Suppressor macrophage treated with lipopolysaccharide for 1 hour (primary cell): ENCODE measurements around the gene REEP2.
A peak's percentile ranks its signal among the peaks of the same experiment; 100 is the strongest.

Experiments
- DNase-seq, 3 donors: peaks; one replicate each; pipeline ENCODE4 v3.0.0-alpha.2; 2020 to 2022

The REEP2 gene

DNA sequence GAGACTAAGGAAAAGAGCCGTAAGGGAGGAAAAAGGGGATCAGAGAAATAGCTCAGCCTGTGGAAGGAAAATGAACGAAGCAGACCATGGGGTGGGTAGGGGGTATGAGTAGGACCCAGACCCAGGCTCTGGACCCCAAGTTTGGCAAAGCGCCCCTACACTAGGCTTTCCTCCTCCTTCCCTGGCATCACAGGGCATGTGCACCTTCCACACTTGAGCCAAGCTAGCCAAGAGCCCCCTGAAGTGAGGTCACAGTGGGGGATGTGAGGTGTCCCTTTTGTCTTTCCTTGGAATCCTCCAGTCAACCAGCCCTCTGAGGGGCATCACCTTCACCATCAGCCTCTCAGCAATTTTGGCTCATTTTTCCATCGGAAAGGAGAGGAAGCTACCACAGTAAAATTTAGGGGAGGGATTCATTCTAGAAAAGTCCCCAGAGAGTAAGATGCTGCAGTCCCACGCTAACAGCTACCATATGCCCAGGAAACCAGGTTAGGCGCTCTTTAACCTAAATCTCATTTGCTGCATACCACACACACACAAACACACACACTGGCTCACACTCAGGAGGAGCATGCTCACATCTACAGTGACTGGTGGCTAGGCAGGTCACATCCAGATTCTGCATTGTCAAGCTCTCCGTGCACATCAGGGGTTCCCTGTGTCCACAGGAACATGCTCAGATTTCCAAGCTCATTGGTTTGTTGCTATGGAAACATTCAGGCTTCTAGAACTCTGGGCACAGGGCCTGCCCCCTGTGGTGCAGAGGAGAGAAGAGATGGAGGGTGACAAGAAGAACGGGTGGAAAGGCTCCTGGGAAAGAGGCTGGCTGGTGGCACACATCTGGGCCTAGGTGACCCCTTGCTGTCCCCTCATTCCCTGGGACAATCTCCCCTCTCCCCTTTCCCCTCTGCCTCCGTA, 9.9 kb downstream of the REEP2 start:
- no peak for DNase-seq

DNA sequence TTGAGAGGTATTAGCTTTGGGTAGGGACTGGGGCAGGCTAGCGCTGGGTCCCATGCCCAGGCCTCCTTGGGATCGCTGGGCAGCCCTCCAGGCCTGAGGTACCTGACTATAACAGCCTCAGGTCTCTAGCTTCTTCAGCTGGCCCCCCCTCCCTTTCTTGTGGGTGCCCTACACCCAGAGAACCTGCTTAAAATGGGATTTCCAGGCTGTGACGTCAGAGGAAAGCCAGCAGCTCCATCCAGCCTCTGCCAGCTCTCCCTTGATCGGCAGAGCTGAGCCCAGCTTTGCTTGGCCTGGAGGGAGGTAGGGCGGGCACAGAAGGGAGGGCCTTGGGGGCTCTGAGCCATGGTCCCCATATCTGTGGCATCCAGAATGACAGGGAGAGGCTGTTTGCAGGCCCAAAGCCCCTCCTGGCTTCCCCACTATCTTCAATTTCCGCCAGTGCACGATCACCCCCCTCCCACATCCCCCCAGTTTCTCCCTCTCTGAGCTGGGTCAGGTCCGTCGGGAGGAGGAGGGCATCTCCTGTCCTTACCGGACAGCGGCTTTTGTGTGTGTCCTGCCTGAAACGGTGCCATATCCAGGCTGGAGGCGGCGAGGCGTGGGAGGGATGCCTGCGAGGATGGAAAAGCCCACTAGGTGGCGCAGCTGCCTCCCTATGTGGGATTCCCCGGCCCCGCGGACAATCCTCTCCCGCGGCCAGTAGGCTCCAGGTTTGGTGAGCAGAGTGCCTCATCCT, 10.8 kb downstream of the REEP2 start:
- peak; percentile 91 to 96 (median 96) for DNase-seq

DNA sequence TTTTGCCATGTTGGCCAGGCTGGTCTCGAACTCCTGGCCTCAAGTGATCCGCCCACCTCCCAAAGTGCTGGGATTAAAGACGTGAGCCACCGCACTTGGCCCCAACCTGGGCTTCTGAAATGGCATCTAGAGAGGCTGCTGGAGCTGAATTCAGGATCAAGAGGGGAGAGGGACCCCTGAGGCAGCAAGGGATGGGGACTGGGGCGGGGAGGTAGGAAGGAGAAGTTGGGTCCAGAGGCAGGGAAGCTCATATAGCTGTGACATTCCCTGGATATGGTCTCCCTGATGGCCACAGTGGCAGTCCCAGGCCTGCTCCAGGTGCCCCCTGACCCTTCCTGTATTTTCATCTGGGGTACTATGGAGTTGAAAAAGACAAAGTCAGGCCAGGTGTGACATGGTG, 12.1 kb downstream of the REEP2 start:
- no peak for DNase-seq

DNA sequence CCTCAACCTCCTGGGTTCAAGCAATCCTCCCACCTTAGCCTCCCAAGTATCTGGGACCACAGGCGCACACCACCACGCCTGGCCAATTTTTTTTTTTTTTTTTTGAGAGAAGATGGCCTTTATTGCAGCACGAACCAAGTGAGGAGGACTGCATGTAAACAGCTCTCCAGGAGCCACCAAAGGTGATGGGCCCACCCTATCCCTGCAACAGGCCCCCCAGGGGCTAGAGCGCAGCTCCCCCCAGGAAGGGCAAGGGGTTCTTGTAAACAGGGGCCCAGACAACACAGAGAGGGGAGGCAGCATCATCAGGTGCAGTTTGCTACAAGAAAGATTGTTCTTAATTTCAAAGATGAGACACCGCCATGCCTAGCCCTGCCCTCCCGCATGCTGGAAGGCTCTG, 13.9 kb downstream of the REEP2 start:
- no peak for DNase-seq

DNA sequence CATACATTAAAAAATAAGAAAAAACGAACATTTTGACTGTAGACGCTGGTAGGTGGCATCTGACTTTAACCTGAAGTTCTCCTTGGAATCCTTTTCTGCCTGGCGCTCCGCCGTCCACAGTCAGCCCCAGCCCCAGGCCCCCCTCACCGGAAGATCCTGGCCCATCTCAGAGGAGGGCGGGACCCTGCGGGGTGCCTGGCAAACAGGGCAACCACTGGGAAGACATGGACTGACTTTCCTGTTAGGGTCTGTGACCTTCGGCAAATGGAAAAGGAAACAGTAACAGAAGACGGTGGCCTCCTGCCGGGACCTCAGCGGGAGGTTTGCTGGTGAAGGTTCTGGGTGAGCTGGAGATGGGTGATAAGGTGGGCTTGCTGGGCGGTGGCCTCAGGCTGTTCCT, 14.7 kb downstream of the REEP2 start:
- no peak for DNase-seq

DNA sequence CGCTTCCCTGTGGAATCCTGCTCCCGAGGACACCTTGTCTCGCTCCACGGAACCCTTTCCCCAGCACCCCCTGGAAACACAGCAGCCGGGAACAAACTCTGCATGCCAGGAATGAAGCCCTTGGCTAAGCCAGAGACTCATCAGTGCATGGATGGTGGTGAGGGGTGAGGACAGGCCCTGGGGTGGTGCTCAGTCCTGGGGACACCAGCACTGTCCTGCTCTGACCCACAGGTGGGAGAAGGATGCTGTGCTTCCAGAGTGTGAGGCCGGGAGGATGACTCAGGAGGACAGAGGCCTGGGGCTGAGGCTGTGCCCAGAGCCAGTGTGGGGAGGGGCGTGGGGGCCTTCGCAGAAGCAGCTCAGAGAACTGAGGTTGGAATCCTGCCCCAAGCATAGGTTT, 15.3 kb downstream of the REEP2 start:
- DNase-seq: no peak

DNA sequence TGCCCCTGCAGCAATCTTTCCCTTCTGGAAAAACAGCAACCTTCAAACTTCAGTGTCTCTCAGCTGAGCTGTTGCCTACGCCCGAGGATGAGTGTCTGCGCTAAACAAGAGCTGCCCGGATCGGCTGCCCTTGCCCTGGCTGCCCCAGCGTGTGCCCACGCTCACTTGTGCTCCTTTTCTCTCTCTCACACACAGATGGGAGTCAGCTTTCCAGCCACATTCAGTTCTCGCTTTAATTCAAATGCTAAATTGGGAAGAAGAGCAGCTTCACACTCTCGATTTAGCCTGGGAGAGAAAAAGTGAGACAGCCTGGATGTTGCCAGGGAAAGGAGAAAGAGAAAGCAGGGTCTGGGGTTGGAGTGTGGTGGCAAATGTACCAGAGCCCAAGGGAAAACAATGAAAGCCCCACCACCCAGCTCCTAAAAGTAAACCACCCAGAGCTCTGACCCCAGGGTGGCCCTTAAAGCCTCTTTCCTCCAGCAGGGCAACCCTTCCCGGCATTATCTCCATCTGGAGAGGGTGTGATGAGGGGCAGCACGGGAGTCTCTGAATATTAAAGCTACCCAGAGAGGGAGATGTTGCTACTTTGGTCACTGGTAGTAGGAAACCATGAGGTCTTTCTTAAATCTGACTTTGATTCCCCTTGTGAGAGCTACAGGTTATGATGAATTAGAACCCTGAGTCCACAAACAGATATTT, 16.5 kb downstream of the REEP2 start:
- no peak for DNase-seq

DNA sequence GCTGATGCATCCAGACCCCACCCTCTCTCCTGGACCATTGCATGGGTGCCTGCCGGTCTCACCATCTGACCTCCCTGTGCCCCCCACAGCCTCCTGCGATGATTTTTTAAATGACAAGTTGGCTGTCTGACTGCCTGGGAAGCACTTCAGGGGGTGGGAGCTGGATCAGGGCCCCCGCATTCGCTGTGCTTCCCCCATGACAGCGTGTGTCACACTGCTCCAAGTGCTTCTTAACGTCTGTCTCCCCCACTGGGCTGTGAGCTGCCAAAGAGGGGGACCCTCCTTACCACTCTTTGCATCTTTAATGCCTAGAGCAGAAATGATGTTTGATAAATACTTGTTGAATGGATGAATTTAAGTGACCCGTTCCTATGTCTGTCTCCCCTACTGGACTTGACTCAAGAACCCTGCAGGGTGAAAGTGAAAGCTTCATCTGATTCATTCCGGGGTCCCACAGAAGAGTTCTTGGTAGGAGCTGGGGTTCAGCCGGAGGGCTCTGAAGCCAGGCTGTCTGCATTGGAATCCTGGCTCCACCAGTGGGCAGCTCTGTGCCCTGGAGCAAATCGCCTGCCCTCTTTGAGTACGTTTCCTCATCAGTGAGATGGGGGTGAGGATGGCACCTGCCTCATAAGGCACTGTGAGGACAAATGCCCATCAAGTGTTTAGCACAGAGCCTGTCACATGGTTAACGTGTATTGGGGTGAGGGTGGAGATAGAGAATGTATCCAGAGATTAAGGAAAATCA, 18.8 kb downstream of the REEP2 start:
- DNase-seq: no peak

DNA sequence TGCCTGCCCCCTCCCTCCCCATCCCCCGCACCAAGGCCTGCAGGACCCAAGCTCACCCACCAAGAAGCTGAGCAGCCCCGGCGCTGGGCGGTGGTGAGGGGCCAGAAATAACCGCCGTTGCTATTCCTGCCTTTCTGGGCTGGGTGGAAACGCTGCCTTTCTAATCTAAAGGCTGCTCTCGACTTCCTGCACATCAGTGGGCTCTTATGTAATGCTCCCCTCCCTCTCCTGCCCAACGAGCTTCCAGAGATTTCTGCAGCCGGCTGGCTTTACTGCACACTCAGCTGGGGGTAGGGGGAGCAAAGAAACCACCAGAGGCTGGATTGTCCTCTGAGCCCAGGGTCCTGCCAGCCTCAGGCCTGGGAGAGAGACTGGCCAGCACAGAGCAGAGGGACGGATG, 19.5 kb downstream of the REEP2 start:
- no peak for DNase-seq

DNA sequence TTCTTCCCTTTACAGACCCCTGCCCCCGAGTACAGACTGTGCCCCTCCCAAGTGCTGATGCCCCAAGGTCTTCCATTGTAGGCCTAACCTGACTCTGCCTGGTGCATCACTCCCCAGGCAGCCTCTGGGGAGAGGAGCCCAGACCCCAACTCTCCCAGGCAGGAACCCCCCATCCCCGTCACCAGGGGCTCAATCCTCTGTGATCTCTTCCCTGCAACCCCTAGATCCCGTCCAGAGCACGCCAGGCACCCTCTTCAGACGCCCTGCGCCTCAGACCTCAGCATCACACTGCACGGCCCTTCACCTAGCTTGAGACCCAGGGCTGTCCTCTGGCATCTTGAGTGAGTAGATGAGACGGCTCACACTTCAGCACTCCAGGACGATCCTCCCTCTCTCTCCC, 20.0 kb downstream of the REEP2 start:
- DNase-seq: no peak

DNA sequence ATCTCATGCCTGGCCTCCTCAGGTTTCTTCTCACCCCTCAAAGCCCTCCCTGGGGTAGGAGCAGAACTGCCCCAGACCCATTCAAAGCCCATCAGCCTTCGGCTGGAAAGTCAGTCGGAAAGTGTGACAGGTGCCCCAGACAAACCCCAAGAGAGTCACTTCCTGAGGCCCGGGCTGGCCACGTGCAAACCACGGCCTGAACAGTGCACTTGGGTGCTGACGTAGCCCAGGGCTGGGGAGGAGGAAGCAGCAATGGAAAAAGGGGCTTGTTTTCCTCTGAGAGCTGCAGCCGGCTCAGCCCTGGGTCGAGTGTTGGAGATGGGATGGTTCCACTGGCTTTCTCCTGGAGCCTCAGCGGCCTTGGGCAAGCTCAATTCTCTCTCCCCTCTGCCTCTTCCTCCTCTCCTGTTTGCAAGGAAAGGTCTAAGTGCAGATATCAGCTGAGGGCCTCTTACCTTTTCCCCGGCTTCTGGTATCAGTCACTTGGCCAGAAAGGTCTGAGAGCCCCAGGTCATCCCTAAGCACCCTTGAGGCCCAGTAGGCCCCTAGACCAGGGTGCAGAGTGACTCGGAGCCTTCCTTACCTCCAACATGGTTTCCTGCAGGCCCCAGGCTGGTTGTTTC, 20.6 kb downstream of the REEP2 start:
- DNase-seq: peak; percentile 59 to 69 (median 68)

DNA sequence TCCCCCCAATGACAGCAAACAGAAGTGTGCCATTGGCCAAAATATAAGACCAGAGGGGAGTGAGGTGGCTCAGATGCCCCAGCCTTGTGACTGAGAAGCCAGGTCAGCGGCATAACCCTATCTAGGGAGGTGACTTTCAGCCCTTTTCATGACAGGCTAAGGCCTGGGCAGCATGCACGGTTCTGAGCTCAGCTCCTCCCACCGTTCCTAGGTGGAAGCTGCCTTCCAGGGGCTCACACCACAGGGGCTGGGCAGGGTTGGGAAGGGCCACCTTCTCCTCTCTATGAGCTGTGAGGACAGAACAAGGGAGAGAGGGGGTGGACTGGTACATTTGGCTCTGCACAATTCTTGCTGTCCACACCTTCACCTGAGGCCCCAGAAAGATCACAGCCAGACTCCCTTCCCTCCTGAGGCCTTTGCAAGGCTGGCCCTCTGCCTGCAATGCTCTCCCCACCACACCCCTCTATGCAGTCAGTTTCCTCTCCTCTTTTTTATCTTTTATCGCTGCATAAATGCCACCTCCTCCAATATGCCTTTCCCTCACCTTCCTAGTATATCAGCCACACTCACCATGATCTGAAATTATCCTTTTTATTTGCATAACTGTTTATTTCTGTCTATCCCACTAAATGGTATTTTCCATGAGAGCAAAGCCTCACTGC, 21.3 kb downstream of the REEP2 start:
- DNase-seq: no peak

DNA sequence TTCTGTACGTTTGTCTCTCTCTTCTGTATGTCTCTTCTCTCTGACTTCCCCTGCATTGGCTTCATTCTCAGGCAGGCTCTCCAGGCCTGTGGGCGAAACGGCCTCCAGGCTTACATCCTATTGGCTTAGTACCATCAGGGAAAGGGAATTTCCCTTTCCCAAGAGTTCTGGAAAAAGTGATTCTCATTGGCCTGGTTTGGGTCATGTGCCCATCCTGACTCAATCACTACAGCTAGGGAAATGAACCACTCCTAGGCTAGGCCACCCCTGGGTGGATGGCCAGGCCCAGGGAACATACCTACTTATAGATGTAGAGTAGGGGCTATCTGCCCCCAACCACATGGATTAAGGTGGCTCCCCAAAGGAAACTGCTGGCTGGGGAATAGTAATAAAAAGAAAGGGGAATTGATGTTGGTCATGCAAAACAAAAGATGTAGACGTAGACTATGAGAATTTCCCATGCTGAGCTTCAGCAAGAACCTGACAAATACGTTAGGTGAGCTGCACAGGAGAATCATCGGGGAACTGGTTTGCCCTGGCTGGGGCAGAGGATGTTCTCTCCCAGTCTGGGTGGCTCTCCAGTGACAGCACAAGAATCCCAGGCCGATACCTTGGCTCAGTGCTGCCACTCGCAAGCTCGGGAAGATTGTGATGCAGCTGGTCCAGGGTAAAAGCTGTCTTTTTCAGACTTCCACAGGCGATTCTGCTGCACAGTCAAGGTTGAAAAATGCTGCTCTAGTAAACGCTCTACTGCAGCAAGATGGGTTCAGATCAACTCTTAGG, 22.7 kb downstream of the REEP2 start:
- peak; percentile 70 to 80 (median 78) for DNase-seq

DNA sequence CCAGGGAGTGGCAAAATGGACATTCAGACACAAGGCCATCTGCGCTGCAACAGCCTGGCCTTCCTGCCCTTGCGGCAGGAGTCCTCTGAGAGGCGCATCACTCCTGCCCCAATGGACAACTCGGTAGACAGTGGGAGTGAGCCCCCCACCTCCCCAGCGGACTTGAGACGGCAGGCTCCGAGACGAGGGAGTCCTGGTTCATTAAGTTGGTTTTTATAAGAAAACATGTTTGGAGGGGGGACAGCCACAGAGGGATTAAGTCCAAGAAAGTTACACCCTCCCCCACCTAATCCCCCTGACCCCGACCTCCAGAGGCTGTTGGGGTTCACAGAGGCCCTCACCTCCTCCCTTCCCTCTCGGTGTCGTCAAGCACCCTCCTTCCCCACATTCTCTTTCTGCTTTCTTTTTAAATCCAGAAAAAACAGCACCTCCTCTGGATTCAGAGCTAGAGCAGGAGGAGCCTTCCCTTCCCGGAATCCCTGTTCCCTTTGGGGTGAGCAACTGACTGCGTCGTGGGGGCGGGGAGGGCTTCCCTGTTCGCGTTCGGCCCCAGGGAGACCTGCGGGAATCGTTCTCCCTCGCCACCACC, 24.7 kb downstream of the REEP2 start:
- no peak for DNase-seq

DNA sequence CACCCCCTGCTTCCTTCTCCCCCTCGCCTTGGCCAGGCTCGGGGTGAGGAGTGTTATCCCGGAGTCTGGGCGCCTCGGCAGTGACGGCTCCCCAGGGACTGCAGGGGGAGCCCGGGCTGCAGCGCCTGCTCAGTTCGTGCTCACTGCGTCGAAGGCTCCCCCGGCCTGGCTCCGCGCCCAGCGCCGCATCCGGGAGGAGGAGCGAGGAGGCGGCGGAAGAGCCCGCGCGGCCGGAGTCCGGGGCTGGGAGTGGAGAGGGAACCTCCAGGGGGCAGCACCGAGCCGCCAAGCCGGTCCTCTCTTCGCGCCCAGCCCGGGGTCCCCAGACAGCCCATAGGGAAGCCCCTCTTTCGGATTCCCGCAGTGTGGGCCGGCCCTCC, 25.1 kb downstream of the REEP2 start:
- DNase-seq: peak; percentile 97 to 99 (median 98)

DNA sequence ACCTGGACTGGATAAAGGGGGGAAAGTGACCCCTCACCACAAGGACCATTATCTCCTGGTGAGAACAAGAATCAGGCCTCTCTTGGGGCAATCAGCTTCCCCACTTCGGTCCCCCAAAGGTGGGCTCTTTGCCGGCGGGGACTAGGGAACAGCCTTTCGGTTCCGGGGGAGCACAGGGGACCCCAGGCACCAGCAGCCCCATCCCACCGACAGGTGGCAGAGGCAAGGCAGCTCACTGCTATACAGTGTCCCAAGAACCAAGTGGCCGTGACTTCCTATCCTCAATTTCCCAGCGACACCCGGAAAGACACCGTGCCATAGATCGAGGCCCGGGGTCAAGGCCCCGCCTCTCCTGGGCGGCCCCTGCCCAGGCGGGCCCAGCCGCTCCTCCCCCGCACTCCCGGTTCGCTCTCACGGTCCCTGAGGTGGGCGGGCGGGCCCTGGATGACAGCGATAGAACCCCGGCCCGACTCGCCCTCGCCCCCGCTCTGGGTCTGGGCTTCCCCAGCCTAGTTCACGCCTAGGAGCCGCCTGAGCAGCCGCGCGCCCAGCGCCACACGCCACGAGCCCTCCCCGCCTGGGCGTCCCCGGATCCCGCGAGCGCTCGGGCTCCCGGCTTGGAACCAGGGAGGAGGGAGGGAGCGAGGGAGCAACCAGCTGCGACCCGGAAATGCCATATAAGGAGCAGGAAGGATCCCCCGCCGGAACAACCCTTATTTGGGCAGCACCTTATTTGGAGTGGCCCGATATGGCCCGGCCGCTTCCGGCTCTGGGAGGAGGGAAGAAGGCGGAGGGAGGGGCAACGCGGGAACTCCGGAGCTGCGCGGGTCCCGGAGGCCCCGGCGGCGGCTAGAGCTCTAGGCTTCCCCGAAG, 25.8 kb downstream of the REEP2 start:
- DNase-seq: peak; percentile 99

DNA sequence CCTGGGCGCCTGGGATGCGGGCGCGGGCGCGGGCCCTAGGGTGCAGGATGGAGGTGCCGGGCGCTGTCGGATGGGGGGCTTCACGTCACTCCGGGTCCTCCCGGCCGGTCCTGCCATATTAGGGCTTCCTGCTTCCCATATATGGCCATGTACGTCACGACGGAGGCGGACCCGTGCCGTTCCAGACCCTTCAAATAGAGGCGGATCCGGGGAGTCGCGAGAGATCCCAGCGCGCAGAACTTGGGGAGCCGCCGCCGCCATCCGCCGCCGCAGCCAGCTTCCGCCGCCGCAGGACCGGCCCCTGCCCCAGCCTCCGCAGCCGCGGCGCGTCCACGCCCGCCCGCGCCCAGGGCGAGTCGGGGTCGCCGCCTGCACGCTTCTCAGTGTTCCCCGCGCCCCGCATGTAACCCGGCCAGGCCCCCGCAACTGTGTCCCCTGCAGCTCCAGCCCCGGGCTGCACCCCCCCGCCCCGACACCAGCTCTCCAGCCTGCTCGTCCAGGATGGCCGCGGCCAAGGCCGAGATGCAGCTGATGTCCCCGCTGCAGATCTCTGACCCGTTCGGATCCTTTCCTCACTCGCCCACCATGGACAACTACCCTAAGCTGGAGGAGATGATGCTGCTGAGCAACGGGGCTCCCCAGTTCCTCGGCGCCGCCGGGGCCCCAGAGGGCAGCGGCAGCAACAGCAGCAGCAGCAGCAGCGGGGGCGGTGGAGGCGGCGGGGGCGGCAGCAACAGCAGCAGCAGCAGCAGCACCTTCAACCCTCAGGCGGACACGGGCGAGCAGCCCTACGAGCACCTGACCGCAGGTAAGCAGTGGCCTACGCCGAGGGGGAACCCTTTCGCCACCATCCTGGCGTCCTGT, 26.6 kb downstream of the REEP2 start, which contains the start of gene EGR1:
Gene EGR1 (plus strand): TSS at position 219 of the 864 bp plus-strand sequence. CDS start 283 bp downstream, at position 502.
- peak; percentile 97 to 98 (median 97) for DNase-seq
